ENCODE measurements around the gene STRA6. TPM values are rescaled to one million over a fixed set of nuclear protein-coding genes. Genes with fewer than 3 reads are reported as not detected.

STRA6 gene
- total RNA-seq, 4 donors from 2014 or later = 0.39 to 1.9 TPM; not detected in 2

GRCh38 chr15:74159773-74160172 lies 42.8 kb downstream of the STRA6 start:
- 88 to 94% methylated on average over 1 of the region's 1 CpG for WGBS, 2 donors

GRCh38 chr15:74158855-74159650 lies 43.5 kb downstream of the STRA6 start:
- Histone ChIP-seq H3K27ac (no peak overlapping the region), H3K36me3 (no peaks in the 10 kb centered on the region), H3K9me3 (no peaks in the 10 kb centered on the region), H3K4me3 (no peak overlapping the region), H3K27me3 (no peaks in the 10 kb centered on the region), H3K4me1 (peaks cover 0 to 12% (median 0%) of the 10 kb centered on the region in 4 donors)
- 68 to 71% methylated on average over 5 of the region's 5 CpGs for WGBS, 2 donors
- DNase-seq (ENCODE audit: low spot score in 2 of 2) = no peak
- TF ChIP-seq POLR2A (IDR thresholded peaks at IDR 0.05) (no peak), EP300 (IDR thresholded peaks at IDR 0.05) (no peak), CTCF (IDR thresholded peaks at IDR 0.05) (no peak)

More at GRCh38 chr15:74159773-74160172, 42.8 kb downstream of the STRA6 start:
- Histone ChIP-seq H3K4me3 (no peak overlapping the region), H3K9me3 (no peaks in the 10 kb centered on the region), H3K27me3 (no peaks in the 10 kb centered on the region), H3K36me3 (no peaks in the 10 kb centered on the region), H3K4me1 (peaks cover 0 to 12% (median 0%) of the 10 kb centered on the region in 4 donors), H3K27ac (no peak overlapping the region)
- TF ChIP-seq EP300 (IDR thresholded peaks at IDR 0.05) (no peak), POLR2A (IDR thresholded peaks at IDR 0.05) (no peak), CTCF (IDR thresholded peaks at IDR 0.05) (no peak)
- no peak for DNase-seq (ENCODE audit: low spot score in 2 of 2)

- peaks cover 0 to 12% (median 0%) of the 10 kb centered on the region in 4 donors for H3K4me1 ChIP-seq
- no peak for TF ChIP-seq POLR2A (IDR thresholded peaks at IDR 0.05)
- no peak for TF ChIP-seq EP300 (IDR thresholded peaks at IDR 0.05)
- no peak for TF ChIP-seq CTCF (IDR thresholded peaks at IDR 0.05)
- DNase-seq (ENCODE audit: low spot score in 2 of 2) = no peak
- H3K27ac ChIP-seq = no peak overlapping the region
- WGBS, 2 donors = 86 to 92% methylated on average over 9 of the region's 9 CpGs
- no peaks in the 10 kb centered on the region for H3K36me3 ChIP-seq
- no peaks in the 10 kb centered on the region for H3K9me3 ChIP-seq
- no peak overlapping the region for H3K4me3 ChIP-seq
- no peaks in the 10 kb centered on the region for H3K27me3 ChIP-seq
Observed at GRCh38 chr15:74157868-74158827, 44.4 kb downstream of the STRA6 start.

GRCh38 chr15:74156678-74157411 lies 45.7 kb downstream of the STRA6 start:
- no peak overlapping the region for H3K4me3 ChIP-seq
- H3K36me3 ChIP-seq = no peaks in the 10 kb centered on the region
- H3K27me3 ChIP-seq = no peaks in the 10 kb centered on the region
- DNase-seq (ENCODE audit: low spot score in 2 of 2) = no peak
- peak overlapping the region in 1 of 4 donors; percentile 11 for H3K27ac ChIP-seq
- TF ChIP-seq EP300 (IDR thresholded peaks at IDR 0.05) (no peak), CTCF (IDR thresholded peaks at IDR 0.05) (no peak), POLR2A (IDR thresholded peaks at IDR 0.05) (no peak)
- peaks cover 0 to 12% (median 0%) of the 10 kb centered on the region in 4 donors for H3K4me1 ChIP-seq
- 14 to 17% methylated on average over 7 of the region's 7 CpGs for WGBS, 2 donors
- H3K9me3 ChIP-seq = no peaks in the 10 kb centered on the region
